Measurements from ENCODE around the gene VN1R4.
"Not testable (repeated sequence)": the region's sequence is repeated elsewhere in the genome, so short reads cannot be mapped to it uniquely, and the experiment has no call there.

VN1R4 gene

GRCh38 chr19:53290758-53291549 lies 23.4 kb upstream of the VN1R4 start:
- no peak for TF ChIP-seq CTCF (IDR thresholded peaks at IDR 0.05)
- DNase-seq, result no peak
- Histone ChIP-seq H3K27me3 (no peaks in the 10 kb centered on the region), H3K9me3 (peaks cover 0 to 27% (median 20%) of the 10 kb centered on the region in 3 donors), H3K36me3 (no peaks in the 10 kb centered on the region), H3K4me3 (no peak overlapping the region), H3K4me1 (no peaks in the 10 kb centered on the region), H3K27ac (no peak overlapping the region)
- intact Hi-C loops (cut with DNase I; ENCODE audit: low total_unique reads), result no loop called here

GRCh38 chr19:53285087-53285486 lies 17.6 kb upstream of the VN1R4 start:
- intact Hi-C loops (cut with DNase I; ENCODE audit: low total_unique reads), result no loop called here
- Histone ChIP-seq H3K4me3 (no peak overlapping the region), H3K4me1 (no peaks in the 10 kb centered on the region), H3K27ac (no peak overlapping the region), H3K36me3 (no peaks in the 10 kb centered on the region), H3K9me3 (no peaks in the 10 kb centered on the region), H3K27me3 (no peaks in the 10 kb centered on the region)
- DNase-seq, result no peak
- TF ChIP-seq CTCF (IDR thresholded peaks at IDR 0.05), result no peak

GRCh38 chr19:53281947-53282346 lies 14.4 kb upstream of the VN1R4 start:
- H3K27ac ChIP-seq; intact Hi-C loops (cut with DNase I; ENCODE audit: low total_unique reads); H3K4me3 ChIP-seq; H3K9me3 ChIP-seq; DNase-seq; H3K4me1 ChIP-seq; H3K36me3 ChIP-seq; H3K27me3 ChIP-seq: not testable (repeated sequence)

- no peaks in the 10 kb centered on the region for H3K4me1 ChIP-seq
- no peak for TF ChIP-seq CTCF (IDR thresholded peaks at IDR 0.05)
Measured at GRCh38 chr19:53275480-53275879, 8.0 kb upstream of the VN1R4 start.

GRCh38 chr19:53272044-53272443 lies 4.5 kb upstream of the VN1R4 start:
- Histone ChIP-seq H3K4me1 (no peaks in the 10 kb centered on the region), H3K36me3 (no peaks in the 10 kb centered on the region), H3K4me3 (no peak overlapping the region), H3K27ac (no peak overlapping the region), H3K9me3 (no peaks in the 10 kb centered on the region), H3K27me3 (peaks cover 0 to 4% of the 10 kb centered on the region in 2 donors)
- DNase-seq, result no peak
- intact Hi-C loops (cut with DNase I; ENCODE audit: low total_unique reads), result no loop called here
- no peak for TF ChIP-seq CTCF (IDR thresholded peaks at IDR 0.05)

More at GRCh38 chr19:53275480-53275879, 8.0 kb upstream of the VN1R4 start:
- Histone ChIP-seq H3K27ac (no peak overlapping the region), H3K36me3 (no peaks in the 10 kb centered on the region), H3K9me3 (no peaks in the 10 kb centered on the region), H3K4me3 (no peak overlapping the region), H3K27me3 (peaks cover 0 to 4% of the 10 kb centered on the region in 2 donors)
- DNase-seq, result no peak
- intact Hi-C loops (cut with DNase I; ENCODE audit: low total_unique reads), result no loop called here

- H3K36me3 ChIP-seq; H3K27ac ChIP-seq; H3K4me3 ChIP-seq; intact Hi-C loops (cut with DNase I; ENCODE audit: low total_unique reads); H3K9me3 ChIP-seq; H3K4me1 ChIP-seq; DNase-seq; H3K27me3 ChIP-seq: not testable (repeated sequence)
Measured at GRCh38 chr19:53269861-53270260, 2.3 kb upstream of the VN1R4 start.

- not testable (repeated sequence) for H3K27ac ChIP-seq, H3K4me3 ChIP-seq, DNase-seq, H3K36me3 ChIP-seq, H3K9me3 ChIP-seq, H3K27me3 ChIP-seq
- H3K4me1 ChIP-seq, result peaks cover 0 to 15% (median 10%) of the 10 kb centered on the region in 4 donors
- intact Hi-C loops (cut with DNase I; ENCODE audit: low total_unique reads), result loop anchor here (10.0 kb wide), 2 partner anchors 63 to 67 kb away; partner anchors contain the start of gene ZNF665
Measured at GRCh38 chr19:53257715-53258342, 9.7 kb downstream of the VN1R4 start, which contains the start of gene VN1R2. Gene VN1R2, plus strand, starts transcription at chr19:53258292. Its CDS starts 84 bp downstream, at chr19:53258376.

All from tibial artery (tissue), 4 donors.